ENCODE results near the gene PPFIA2. TPM values are rescaled to one million over a fixed set of nuclear protein-coding genes. Genes with fewer than 3 reads are reported as not detected.

The PPFIA2 gene
- total and polyA plus RNA-seq, 10 of the 15 experiments (the other 5 are each of a cell fraction or from before 2014, with no cell fraction given): 0.06 to 0.39 (median 0.18) TPM; not detected in 6

GRCh38 chr12:81727391-81727790, 31.8 kb downstream of the PPFIA2 start (continued):
- TF ChIP-seq ZBTB40 (IDR thresholded peaks at IDR 0.05; ENCODE audit: borderline replicate concordance): no peak

GRCh38 chr12:81726634-81727033, 32.5 kb downstream of the PPFIA2 start:
- in situ Hi-C loops (cut with MboI): no loop called here
- TF ChIP-seq BMI1 (IDR thresholded peaks at IDR 0.05; ENCODE audit: borderline replicate concordance) (no peak), MEF2B (IDR thresholded peaks at IDR 0.05; ENCODE audit: partially characterized antibody, poor library complexity, severe bottlenecking) (no peak), USF1 (IDR thresholded peaks at IDR 0.05; ENCODE audit: borderline replicate concordance, extremely low read length, insufficient read depth, low read depth, low read length) (no peak)
- DNase-seq (ENCODE audit: low read depth, low spot score) (no peak), FAIRE-seq (no peak), ATAC-seq (no peak)
- Histone ChIP-seq H3K27ac (ENCODE audit: control insufficient read depth, insufficient read depth) (no peak overlapping the region), H3K27me3 (replicated peaks in 1 of 2; ENCODE audit: control insufficient read depth in 2 of 2, insufficient read depth in 2 of 2, low read length in 1 of 2) (no peaks in the 10 kb centered on the region), H3K9ac (ENCODE audit: control insufficient read depth, insufficient read depth, low read length) (no peak overlapping the region), H3K36me3 (ENCODE audit: control insufficient read depth in 2 of 2, insufficient read depth in 2 of 2, low read length in 1 of 2) (no peaks in the 10 kb centered on the region), H2AFZ (ENCODE audit: control insufficient read depth, low read depth, low read length) (no peak overlapping the region), H3K4me1 (ENCODE audit: control insufficient read depth, insufficient read depth, low read length) (no peaks in the 10 kb centered on the region), H3K9me3 (replicated peaks; ENCODE audit: control insufficient read depth, insufficient read depth, low read length) (no peaks in the 10 kb centered on the region), H3K4me2 (ENCODE audit: control insufficient read depth, insufficient read depth) (no peak overlapping the region), H3K4me3 (no peak overlapping the region), H4K20me1 (ENCODE audit: control insufficient read depth, insufficient read depth) (no peaks in the 10 kb centered on the region), H3K79me2 (ENCODE audit: control insufficient read depth, insufficient read depth, low read length) (no peaks in the 10 kb centered on the region)
- CTCF ChIA-PET: interaction anchor here (0.6 to 1.2 kb wide), 3 partner anchors 14 to 984 kb away, joined by 3 read pairs; no protein-coding TSS in a partner anchor
- SMC1A ChIA-PET (ENCODE audit: uncharacterized antibody, unreplicated experiment): interaction anchor here (0.7 kb wide), 2 partner anchors 153 to 265 kb away, joined by 3 read pairs; no protein-coding TSS in a partner anchor
- intact Hi-C loops (cut with micrococcal nuclease; ENCODE audit: unreplicated experiment): no loop called here
- 0% methylated on average over 1 of the region's 1 CpG for WGBS (ENCODE audit: insufficient coverage, insufficient replicate concordance, low lambda C conversion rate, missing lambda C conversion rate)
- POLR2A ChIA-PET: no interaction called here
- no TSS peak for BruUV-seq (replicated peaks)
- RAD21 ChIA-PET (ENCODE audit: unreplicated experiment): no interaction called here

Data from GM12878 (cell line).